ENCODE results near the gene KRTAP10-4.

DNA sequence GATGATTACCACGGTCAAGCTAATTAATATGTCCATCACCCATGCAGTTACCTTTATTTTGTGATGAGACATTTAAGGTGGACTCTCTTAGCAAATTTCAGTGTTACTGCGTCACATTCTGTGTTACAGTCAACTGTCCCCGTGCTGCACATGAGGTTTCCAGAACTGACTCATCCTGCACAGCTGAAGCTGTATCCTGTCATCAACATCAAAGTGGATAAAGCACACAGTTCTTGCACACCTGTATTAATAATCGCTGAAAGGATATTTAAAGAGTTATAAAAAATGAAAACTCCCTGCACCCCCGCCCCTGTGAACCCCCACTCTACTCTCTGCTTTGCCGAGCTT, 10.2 kb downstream of the KRTAP10-4 start:
- TF ChIP-seq, protein P1, sequence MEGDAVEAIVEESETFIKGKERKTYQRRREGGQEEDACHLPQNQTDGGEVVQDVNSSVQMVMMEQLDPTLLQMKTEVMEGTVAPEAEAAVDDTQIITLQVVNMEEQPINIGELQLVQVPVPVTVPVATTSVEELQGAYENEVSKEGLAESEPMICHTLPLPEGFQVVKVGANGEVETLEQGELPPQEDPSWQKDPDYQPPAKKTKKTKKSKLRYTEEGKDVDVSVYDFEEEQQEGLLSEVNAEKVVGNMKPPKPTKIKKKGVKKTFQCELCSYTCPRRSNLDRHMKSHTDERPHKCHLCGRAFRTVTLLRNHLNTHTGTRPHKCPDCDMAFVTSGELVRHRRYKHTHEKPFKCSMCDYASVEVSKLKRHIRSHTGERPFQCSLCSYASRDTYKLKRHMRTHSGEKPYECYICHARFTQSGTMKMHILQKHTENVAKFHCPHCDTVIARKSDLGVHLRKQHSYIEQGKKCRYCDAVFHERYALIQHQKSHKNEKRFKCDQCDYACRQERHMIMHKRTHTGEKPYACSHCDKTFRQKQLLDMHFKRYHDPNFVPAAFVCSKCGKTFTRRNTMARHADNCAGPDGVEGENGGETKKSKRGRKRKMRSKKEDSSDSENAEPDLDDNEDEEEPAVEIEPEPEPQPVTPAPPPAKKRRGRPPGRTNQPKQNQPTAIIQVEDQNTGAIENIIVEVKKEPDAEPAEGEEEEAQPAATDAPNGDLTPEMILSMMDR (IDR thresholded peaks at IDR 0.05), result no peak
- no peak for TF ChIP-seq POLR2A (IDR thresholded peaks at IDR 0.05)
